Trophoblast cell (in vitro differentiated cells and primary cell): ENCODE measurements around the gene GULP1.

Experiments used
- DNase-seq, 2 donors: peaks; one replicate each; pipeline ENCODE4 v3.0.0-alpha.2; 2016
- H2AFZ ChIP-seq: 2 replicates; pipeline ENCODE4 v1.6.1; 2013; ENCODE audit warnings: low read length, moderate library complexity, mild to moderate bottlenecking; ENCODE audit not compliant: insufficient read depth, poor library complexity
- H2AK5ac ChIP-seq: 2 replicates; pipeline ENCODE4 v1.6.1; 2013; ENCODE audit warnings: mild to moderate bottlenecking, low read length
- H2BK120ac ChIP-seq: 2 replicates; pipeline ENCODE4 v1.6.1; 2013; ENCODE audit warnings: low read length, mild to moderate bottlenecking, moderate library complexity; ENCODE audit not compliant: insufficient read depth, poor library complexity
- H2BK12ac ChIP-seq: 2 replicates; pipeline ENCODE4 v1.6.1; 2013; ENCODE audit warnings: mild to moderate bottlenecking, low read length, moderate library complexity
- H2BK5ac ChIP-seq: 2 replicates; pipeline ENCODE4 v1.6.1; 2013; ENCODE audit warnings: low read length, low read depth, moderate library complexity, mild to moderate bottlenecking; ENCODE audit not compliant: poor library complexity
- H3K14ac ChIP-seq: 2 replicates; pipeline ENCODE4 v1.6.1; 2013; ENCODE audit warnings: mild to moderate bottlenecking, low read length
- H3K18ac ChIP-seq: 2 replicates; pipeline ENCODE4 v1.6.1; 2013; ENCODE audit warnings: mild to moderate bottlenecking, low read length
- H3K23ac ChIP-seq: 2 replicates; pipeline ENCODE4 v1.6.1; 2013; ENCODE audit warnings: low read length
- H3K27ac ChIP-seq: 2 replicates; pipeline ENCODE4 v1.5.1; 2013; ENCODE audit warnings: low read depth, mild to moderate bottlenecking, inconsistent platforms, low read length, moderate library complexity
- H3K27me3 ChIP-seq: 2 replicates; pipeline ENCODE4 v1.6.1; 2013; ENCODE audit warnings: inconsistent platforms, mild to moderate bottlenecking, low read length, moderate library complexity; ENCODE audit not compliant: insufficient read depth
- H3K36me3 ChIP-seq, 2 experiments: 1 replicate in 1 of 2; 2 replicates in 1 of 2; pipeline ENCODE4 v1.6.1; 2013; ENCODE audit warnings: low read length in 2 of 2, mild to moderate bottlenecking in 2 of 2, moderate library complexity in 1 of 2; ENCODE audit not compliant: insufficient read depth in 2 of 2, control insufficient read depth in 1 of 2
- H3K4ac ChIP-seq: 2 replicates; pipeline ENCODE4 v1.6.1; 2013; ENCODE audit warnings: low read depth, mild to moderate bottlenecking, low read length, moderate library complexity
- H3K4me1 ChIP-seq, 2 experiments: 1 replicate in 1 of 2; 2 replicates in 1 of 2; pipeline ENCODE4 v1.6.1; 2013; ENCODE audit warnings: low read length in 2 of 2, mild to moderate bottlenecking in 2 of 2, moderate library complexity in 1 of 2; ENCODE audit not compliant: insufficient read depth in 2 of 2, control insufficient read depth in 1 of 2
- H3K4me2 ChIP-seq: 2 replicates; pipeline ENCODE4 v1.6.1; 2013; ENCODE audit warnings: inconsistent platforms, mild to moderate bottlenecking, low read length, moderate library complexity
- H3K4me3 ChIP-seq: 2 replicates; pipeline ENCODE4 v1.5.1; 2013; ENCODE audit warnings: mild to moderate bottlenecking, low read depth, low read length, inconsistent platforms
- H3K79me1 ChIP-seq: one replicate; pipeline ENCODE4 v1.6.1; 2013; ENCODE audit warnings: low read length
- H3K79me2 ChIP-seq: 2 replicates; pipeline ENCODE4 v1.6.1; 2013; ENCODE audit warnings: low read length, mild to moderate bottlenecking; ENCODE audit not compliant: control insufficient read depth, insufficient read depth, poor library complexity
- H3K9ac ChIP-seq: 2 replicates; pipeline ENCODE4 v1.6.1; 2013; ENCODE audit warnings: mild to moderate bottlenecking, low read length
- H3K9me3 ChIP-seq: 2 replicates; pipeline ENCODE4 v1.6.1; 2013; ENCODE audit warnings: low read depth, mild to moderate bottlenecking, control low read depth, inconsistent platforms, low read length; ENCODE audit not compliant: insufficient read depth
- H4K12ac ChIP-seq: 2 replicates; pipeline ENCODE4 v1.6.1; 2013; ENCODE audit warnings: low read depth, mild to moderate bottlenecking, low read length, moderate library complexity
- H4K8ac ChIP-seq: 2 replicates; pipeline ENCODE4 v1.6.1; 2013; ENCODE audit warnings: low read depth, mild to moderate bottlenecking, low read length, moderate library complexity
- H4K91ac ChIP-seq: one replicate; pipeline ENCODE4 v1.6.1; 2013; ENCODE audit warnings: low read depth, mild to moderate bottlenecking, low read length, moderate library complexity
- WGBS: extraction: QIAGEN DNeasy Blood & Tissue Kit; methylation state at CpG from one replicate; pipeline ENCODE4 v1.1.7; 2013; ENCODE audit warnings: missing lambda C conversion rate; ENCODE audit not compliant: insufficient read length, insufficient coverage; ENCODE audit errors: extremely low coverage; 5-methylcytosine and 5-hydroxymethylcytosine counted together

The GULP1 gene

DNA sequence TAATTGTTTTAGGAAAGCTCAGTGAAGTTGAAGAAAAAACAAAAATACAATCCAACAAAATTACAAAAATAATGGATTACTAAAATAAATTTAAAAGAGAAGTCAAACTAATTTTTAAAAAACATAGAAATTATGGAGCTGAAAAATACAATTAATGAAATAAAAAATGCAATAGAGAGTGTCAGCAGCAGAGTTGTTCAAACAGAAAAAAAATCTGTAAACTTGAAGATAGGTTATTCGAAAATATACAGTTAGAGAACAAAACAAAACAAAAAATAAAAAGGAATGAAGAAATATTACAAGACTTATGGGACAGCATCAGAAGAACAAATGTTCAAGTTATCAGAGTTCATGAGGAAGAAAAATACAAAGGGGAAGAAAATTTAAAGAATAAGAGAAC lies 114.7 kb downstream of the GULP1 start:
- no peak overlapping the region for H2AFZ ChIP-seq
- no peak overlapping the region for H3K14ac ChIP-seq
- H3K4me1 ChIP-seq = no peaks in the 10 kb centered on the region
- H3K4me3 ChIP-seq = no peak overlapping the region
- H3K18ac ChIP-seq = no peak overlapping the region
- H3K79me2 ChIP-seq = no peaks in the 10 kb centered on the region
- H3K27ac ChIP-seq = no peak overlapping the region
- no peak overlapping the region for H4K8ac ChIP-seq
- no peaks in the 10 kb centered on the region for H3K36me3 ChIP-seq
- H3K9me3 ChIP-seq = peaks cover 6% of the 10 kb centered on the region
- H3K27me3 ChIP-seq = no peaks in the 10 kb centered on the region
- H2BK5ac ChIP-seq = no peak overlapping the region
- DNase-seq = no peak
- H3K4me2 ChIP-seq = no peak overlapping the region
- no peak overlapping the region for H3K9ac ChIP-seq
- no peak overlapping the region for H2BK120ac ChIP-seq
- no CpG with 5 or more reads among the region's 1 CpG for WGBS
- H2AK5ac ChIP-seq = no peak overlapping the region
- H4K12ac ChIP-seq = no peak overlapping the region
- H3K79me1 ChIP-seq = no peaks in the 10 kb centered on the region
- no peak overlapping the region for H3K23ac ChIP-seq
- no peak overlapping the region for H2BK12ac ChIP-seq
- H3K4ac ChIP-seq = no peak overlapping the region
- H4K91ac ChIP-seq = no peak overlapping the region

GRCh38 chr2:188410504-188411235 lies 119.0 kb downstream of the GULP1 start:
- Histone ChIP-seq H3K79me2 (no peaks in the 10 kb centered on the region), H2AFZ (no peak overlapping the region), H3K4me3 (no peak overlapping the region), H4K12ac (no peak overlapping the region), H4K91ac (no peak overlapping the region), H3K23ac (no peak overlapping the region), H3K9ac (no peak overlapping the region), H3K14ac (no peak overlapping the region), H2BK5ac (no peak overlapping the region), H3K4me1 (no peaks in the 10 kb centered on the region), H2BK12ac (no peak overlapping the region), H3K36me3 (no peaks in the 10 kb centered on the region), H3K18ac (no peak overlapping the region), H3K79me1 (no peaks in the 10 kb centered on the region), H2BK120ac (no peak overlapping the region), H4K8ac (no peak overlapping the region), H3K27ac (no peak overlapping the region), H3K9me3 (peaks cover 2% of the 10 kb centered on the region), H3K27me3 (no peaks in the 10 kb centered on the region), H2AK5ac (no peak overlapping the region), H3K4ac (no peak overlapping the region), H3K4me2 (no peak overlapping the region)
- no peak for DNase-seq
- no CpG with 5 or more reads among the region's 5 CpGs for WGBS

DNA sequence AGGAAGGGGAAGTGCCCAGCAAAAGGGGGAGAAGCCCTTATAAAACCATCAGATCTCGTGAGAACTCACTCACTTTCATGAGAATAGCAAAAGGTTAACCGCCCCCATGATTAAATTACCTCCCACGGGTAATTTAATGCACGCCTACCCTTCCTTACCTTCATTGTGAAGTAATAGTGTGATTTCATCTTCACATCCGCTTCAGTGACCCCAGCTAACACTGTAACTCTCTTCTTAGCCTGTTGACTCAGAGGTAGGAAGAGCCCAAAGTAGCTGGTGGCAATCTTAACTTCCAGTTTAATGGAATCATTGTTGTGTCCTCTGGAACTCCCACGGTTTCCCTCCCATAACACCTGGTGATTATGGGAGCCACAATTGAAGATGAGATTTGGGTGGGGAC lies 120.5 kb downstream of the GULP1 start:
- no peaks in the 10 kb centered on the region for H3K79me1 ChIP-seq
- no peak overlapping the region for H3K14ac ChIP-seq
- H3K4me2 ChIP-seq = no peak overlapping the region

DNA sequence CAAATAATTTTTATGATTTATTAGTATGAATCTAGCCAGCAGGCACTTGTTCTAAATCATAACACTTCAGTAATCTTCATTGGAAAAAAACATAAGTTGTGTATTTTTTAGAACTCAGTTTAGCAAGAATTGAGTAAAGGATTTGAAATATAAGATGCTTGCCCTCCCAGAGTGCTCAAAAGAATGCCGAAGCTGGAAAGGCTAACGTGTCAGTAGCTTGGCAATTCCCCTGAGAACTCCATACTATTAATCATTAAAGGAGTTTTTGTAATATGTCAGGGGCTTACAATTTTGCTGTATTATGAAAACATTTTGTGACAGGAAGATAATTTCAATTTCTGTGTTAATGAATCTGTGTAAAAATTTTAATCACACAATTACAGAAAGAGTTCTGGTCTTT lies 122.7 kb downstream of the GULP1 start:
- Histone ChIP-seq H3K23ac (no peak overlapping the region), H3K36me3 (no peaks in the 10 kb centered on the region), H3K27me3 (no peaks in the 10 kb centered on the region), H4K12ac (no peak overlapping the region), H3K4ac (no peak overlapping the region), H3K4me2 (no peak overlapping the region), H3K4me1 (no peaks in the 10 kb centered on the region), H3K79me1 (no peaks in the 10 kb centered on the region), H3K18ac (no peak overlapping the region), H3K9ac (no peak overlapping the region), H3K4me3 (no peak overlapping the region), H2AFZ (no peak overlapping the region), H2BK12ac (no peak overlapping the region), H2BK120ac (no peak overlapping the region), H4K8ac (no peak overlapping the region), H3K9me3 (peaks cover 2% of the 10 kb centered on the region), H2BK5ac (no peak overlapping the region), H3K27ac (no peak overlapping the region), H3K79me2 (no peaks in the 10 kb centered on the region), H4K91ac (no peak overlapping the region), H3K14ac (no peak overlapping the region), H2AK5ac (no peak overlapping the region)
- whole genome bisulfite sequencing = no CpG with 5 or more reads among the region's 2 CpGs
- no peak for DNase-seq

More for the DNA sequence above, 120.5 kb downstream of the GULP1 start:
- H4K12ac ChIP-seq = no peak overlapping the region
- no peak overlapping the region for H2BK12ac ChIP-seq
- no peak overlapping the region for H2AK5ac ChIP-seq
- peaks cover 2% of the 10 kb centered on the region for H3K9me3 ChIP-seq
- no peak overlapping the region for H2AFZ ChIP-seq
- H4K91ac ChIP-seq = no peak overlapping the region
- H3K18ac ChIP-seq = no peak overlapping the region
- no peak overlapping the region for H3K23ac ChIP-seq
- H3K27me3 ChIP-seq = no peaks in the 10 kb centered on the region
- no peak for DNase-seq
- no CpG with 5 or more reads among the region's 6 CpGs for WGBS
- no peak overlapping the region for H3K27ac ChIP-seq
- no peaks in the 10 kb centered on the region for H3K36me3 ChIP-seq
- H3K4me1 ChIP-seq = no peaks in the 10 kb centered on the region
- no peak overlapping the region for H2BK120ac ChIP-seq
- no peak overlapping the region for H3K4ac ChIP-seq
- no peak overlapping the region for H4K8ac ChIP-seq
- H3K9ac ChIP-seq = no peak overlapping the region
- no peaks in the 10 kb centered on the region for H3K79me2 ChIP-seq
- H3K4me3 ChIP-seq = no peak overlapping the region
- no peak overlapping the region for H2BK5ac ChIP-seq
